T-cell (primary cell): ENCODE results near the gene REX1BD. TPM values are rescaled to one million over a fixed set of nuclear protein-coding genes. Genes with fewer than 3 reads are reported as not detected.

Experiments used
- ATAC-seq, 4 experiments: fragments of 200-7000 bp in 3 of 4; fragments of 150-1000 bp in 1 of 4; cut with Tn5 transposase; replicated peaks in 1 of 4; 1 replicate in 3 of 4; 2 replicates in 1 of 4; pipeline ENCODE4 v1.10.0; 2021; ENCODE audit warnings: moderate library complexity in 3 of 4, mild to moderate bottlenecking in 2 of 4, moderate number of reproducible peaks in 1 of 4
- CTCF ChIA-PET, 2 donors: fragments of 300-600 bp; sonication (Branson Sonifier 250); formaldehyde crosslinking; loops; one replicate each; lab custom pipeline; 2022; ENCODE audit warnings: antibody characterized with exemption in 2 of 2; lab: Charles Lee
- POLR2A ChIA-PET, 2 donors: fragments of 300-600 bp; sonication (Branson Sonifier 250); formaldehyde crosslinking; loops; one replicate each; lab custom pipeline; 2022; ENCODE audit warnings: antibody characterized with exemption in 2 of 2; lab: Charles Lee
- DNase-seq, 35 experiments: peaks; one replicate each; pipeline versions ENCODE4 v3.0.0 to v3.0.0-alpha.2; 2013 to 2023
- H3K27ac ChIP-seq: one replicate; pipeline ENCODE4 v1.5.1; 2013; ENCODE audit warnings: low read length
- H3K27me3 ChIP-seq, 2 experiments: replicated peaks in 1 of 2; 1 replicate in 1 of 2; 2 replicates in 1 of 2; pipeline versions ENCODE4 v1.6.1 to v1.7.0; 2013; ENCODE audit warnings: low read length in 1 of 2, mixed read lengths in 1 of 2; ENCODE audit not compliant: control insufficient read depth in 2 of 2, insufficient read depth in 2 of 2; ENCODE audit errors: extremely low read depth in 1 of 2
- H3K36me3 ChIP-seq, 2 donors: 1 replicate in 1 of 2; 2 replicates in 1 of 2; pipeline versions ENCODE4 v1.6.1 to v1.7.0; 2013; ENCODE audit warnings: low read length in 1 of 2; ENCODE audit not compliant: control insufficient read depth in 2 of 2, insufficient read depth in 1 of 2; ENCODE audit errors: extremely low read depth in 1 of 2
- H3K4me1 ChIP-seq, 2 experiments: 1 replicate in 1 of 2; 2 replicates in 1 of 2; pipeline versions ENCODE4 v1.6.1 to v1.7.0; 2013; ENCODE audit warnings: low read length in 2 of 2, mixed read lengths in 1 of 2; ENCODE audit not compliant: insufficient read depth in 2 of 2, control insufficient read depth in 1 of 2; ENCODE audit errors: extremely low read depth in 1 of 2
- H3K4me3 ChIP-seq, 2 donors: 1 replicate in 1 of 2; 2 replicates in 1 of 2; pipeline versions ENCODE4 v1.5.1 to v1.7.0; 2013; ENCODE audit warnings: mild to moderate bottlenecking in 2 of 2, low read length in 1 of 2, moderate library complexity in 1 of 2; ENCODE audit not compliant: control insufficient read depth in 1 of 2; ENCODE audit errors: extremely low read depth in 1 of 2
- H3K9me3 ChIP-seq: 2 replicates; pipeline ENCODE4 v1.7.0; 2013
- H3K27ac Mint-ChIP-seq, 2 donors: one replicate each; pipeline ENCODE4 v1.8.0; 2020 to 2021; ENCODE audit warnings: mild to moderate bottlenecking in 2 of 2, mixed read lengths in 2 of 2
- H3K27me3 Mint-ChIP-seq, 2 donors: one replicate each; pipeline ENCODE4 v1.8.0; 2021 to 2022; ENCODE audit warnings: mixed read lengths in 2 of 2
- H3K36me3 Mint-ChIP-seq: one replicate; pipeline ENCODE4 v1.8.0; 2021; ENCODE audit warnings: mixed read lengths
- H3K4me1 Mint-ChIP-seq, 3 donors: one replicate each; pipeline ENCODE4 v1.8.0; 2020 to 2022; ENCODE audit warnings: mixed read lengths in 3 of 3, mild to moderate bottlenecking in 1 of 3
- H3K4me3 Mint-ChIP-seq, 3 donors: one replicate each; pipeline ENCODE4 v1.8.0; 2020 to 2022; ENCODE audit warnings: mild to moderate bottlenecking in 3 of 3, mixed read lengths in 3 of 3, moderate library complexity in 3 of 3
- H3K9me3 Mint-ChIP-seq, 3 donors: one replicate each; pipeline ENCODE4 v1.8.0; 2020 to 2022; ENCODE audit warnings: mixed read lengths in 3 of 3
- WGBS: methylation state at CpG from one replicate; pipeline ENCODE4 v1.1.5; 2013; ENCODE audit warnings: missing lambda C conversion rate; ENCODE audit not compliant: insufficient coverage; 5-methylcytosine and 5-hydroxymethylcytosine counted together
- total RNA-seq, 35 experiments: library from RNA in 6 of 35; stranded (reverse) in 6 of 35; fragments of 120-200 nt in 1 of 35; gene quantifications; one replicate each; pipeline versions ENCODE4 v1.2.1 to v1.2.4 and lab custom pipeline; 2013 to 2026

The REX1BD gene
- total RNA-seq, 5 donors from 2014 or later (not counting 1 experiment from before 2014, with no cell fraction given), result 91.8 to 166 (median 150) TPM

GRCh38 chr19:18636969-18637629, 48.5 kb downstream of the REX1BD start, which contains the start of gene KLHL26:
KLHL26 (plus strand) TSS chr19:18637028; CDS start chr19:18637055, 27 bp downstream.
- Mint-ChIP-seq H3K4me3 (peak within 1 kb of the TSS; percentile 82 to 84 (median 84)), H3K27me3 (no peaks in the 10 kb centered on the region), H3K36me3 (no peaks in the 10 kb centered on the region), H3K27ac (peak within 1 kb of the TSS; percentile 75 to 91), H3K9me3 (no peaks in the 10 kb centered on the region), H3K4me1 (peaks cover 32 to 39% (median 33%) of the 10 kb centered on the region in 3 donors)
- ChIA-PET POLR2A (no interaction called here), CTCF (no interaction called here)
- ATAC-seq, result no peak
- Histone ChIP-seq H3K27ac (peak within 1 kb of the TSS; percentile 88), H3K36me3 (no peaks in the 10 kb centered on the region), H3K9me3 (no peaks in the 10 kb centered on the region), H3K4me1 (peaks cover 0 to 32% of the 10 kb centered on the region in 2 experiments), H3K4me3 (peak within 1 kb of the TSS; percentile 74 to 90), H3K27me3 (peaks cover 0 to 5% of the 10 kb centered on the region in 2 experiments)
- 2% methylated on average over 45 of the region's 47 CpGs for WGBS
- DNase-seq, result peak in 1 of 35 experiments; percentile 16

- H3K4me3 ChIP-seq, result peak overlapping the region; percentile 74 to 90
- no peaks in the 10 kb centered on the region for H3K27me3 ChIP-seq
- no peaks in the 10 kb centered on the region for H3K36me3 ChIP-seq
- H3K27ac Mint-ChIP-seq, result peak overlapping the region; percentile 75 to 88
- peaks cover 32 to 39% (median 33%) of the 10 kb centered on the region in 3 donors for H3K4me1 Mint-ChIP-seq
- no peaks in the 10 kb centered on the region for H3K9me3 ChIP-seq
- ATAC-seq (no peak), DNase-seq (peak in 1 of 35 experiments; percentile 23)
- H3K4me1 ChIP-seq, result peaks cover 0 to 32% of the 10 kb centered on the region in 2 experiments
- 94% methylated on average over 2 of the region's 3 CpGs for WGBS
- POLR2A ChIA-PET, result no interaction called here
- H3K9me3 Mint-ChIP-seq, result no peaks in the 10 kb centered on the region
- peak overlapping the region; percentile 82 to 84 (median 84) for H3K4me3 Mint-ChIP-seq
- peak overlapping the region; percentile 88 for H3K27ac ChIP-seq
- no peaks in the 10 kb centered on the region for H3K27me3 Mint-ChIP-seq
- CTCF ChIA-PET, result no interaction called here
- H3K36me3 Mint-ChIP-seq, result no peaks in the 10 kb centered on the region
Observed at GRCh38 chr19:18637673-18638630, 49.4 kb downstream of the REX1BD start.

- WGBS, result 95% methylated on average over 4 of the region's 8 CpGs
- DNase-seq (no peak), ATAC-seq (no peak)
- no peaks in the 10 kb centered on the region for H3K36me3 Mint-ChIP-seq
- no peak overlapping the region for H3K4me3 Mint-ChIP-seq
- no peak overlapping the region for H3K4me3 ChIP-seq
- no peak overlapping the region for H3K27ac ChIP-seq
- no peaks in the 10 kb centered on the region for H3K27me3 ChIP-seq
- H3K27ac Mint-ChIP-seq, result no peak overlapping the region
- CTCF ChIA-PET, result no interaction called here
- H3K27me3 Mint-ChIP-seq, result no peaks in the 10 kb centered on the region
- H3K36me3 ChIP-seq, result no peaks in the 10 kb centered on the region
- H3K4me1 Mint-ChIP-seq, result peaks cover 35 to 44% (median 37%) of the 10 kb centered on the region in 3 donors
- no peaks in the 10 kb centered on the region for H3K9me3 Mint-ChIP-seq
- peaks cover 0 to 36% of the 10 kb centered on the region in 2 experiments for H3K4me1 ChIP-seq
- no peaks in the 10 kb centered on the region for H3K9me3 ChIP-seq
- POLR2A ChIA-PET, result no interaction called here
Observed at GRCh38 chr19:18639706-18640243, 51.2 kb downstream of the REX1BD start.

Other genes starting within 250 kb of the REX1BD start
- gene PGPEP1, start 248.2 kb upstream of the REX1BD start, total RNA-seq, result 10 to 100 TPM; 35.7 to 52.6 (median 45.1) TPM
- 1 to 10 TPM in 3 of 5 donors, not detected in 2; 1.5 to 1.7 (median 1.5) TPM for gene GDF15, start 202.6 kb upstream of the REX1BD start, total RNA-seq
- gene LRRC25, start 191.2 kb upstream of the REX1BD start, total RNA-seq, result under 1 TPM in 3 of 5 donors, not detected in 2; 0.16 to 0.33 (median 0.30) TPM
- 100 to 1,000 TPM in 4 of 5 donors, 10 to 100 TPM in 1; 71.3 to 127 (median 102) TPM for gene SSBP4, start 169.4 kb upstream of the REX1BD start, total RNA-seq
- 10 to 100 TPM; 38.3 to 59.8 (median 55.0) TPM for gene ISYNA1, start 150.7 kb upstream of the REX1BD start, total RNA-seq
- gene ELL, start 66.7 kb upstream of the REX1BD start, total RNA-seq, result 10 to 100 TPM; 27.2 to 46.4 (median 33.4) TPM
- 100 to 1,000 TPM; 158 to 282 (median 244) TPM for gene FKBP8, start 45.2 kb upstream of the REX1BD start, total RNA-seq
- gene KXD1, start 30.9 kb upstream of the REX1BD start, total RNA-seq, result 100 to 1,000 TPM in 1 of 5 donors, 10 to 100 TPM in 4; 73.1 to 112 (median 95.8) TPM
- 1,000 to 10,000 TPM; 1,917 to 2,053 (median 1,972) TPM for gene UBA52, start 16.9 kb upstream of the REX1BD start, total RNA-seq
- gene CRLF1, start 18.0 kb downstream of the REX1BD start, total RNA-seq, result under 1 TPM in 2 of 5 donors, not detected in 3; 0.56 to 0.73 TPM
- gene TMEM59L, start 24.1 kb downstream of the REX1BD start, total RNA-seq, result under 1 TPM in 2 of 5 donors, not detected in 3; 0.38 to 0.40 TPM
- gene KLHL26, start 48.2 kb downstream of the REX1BD start, total RNA-seq, result 10 to 100 TPM in 4 of 5 donors, 1 to 10 TPM in 1; 8.8 to 16.4 (median 14.1) TPM
- 10 to 100 TPM; 19.6 to 26.9 (median 25.0) TPM for gene CRTC1, start 94.9 kb downstream of the REX1BD start, total RNA-seq
- not detected for gene COMP, start 202.5 kb downstream of the REX1BD start, total RNA-seq
- 100 to 1,000 TPM; 114 to 143 (median 127) TPM for gene UPF1, start 243.2 kb downstream of the REX1BD start, total RNA-seq